Activated gamma-delta T cell treated with anti-CD3 and anti-CD28 coated beads, Interleukin-2, amount 50 U/mL, for 16 hours (primary cell): ENCODE data around the gene RASEF.

Source experiments
- DNase-seq: peaks from one replicate; pipeline ENCODE4 v3.0.0-alpha.2; 2020; ENCODE audit warnings: low read depth

Gene RASEF

DNA sequence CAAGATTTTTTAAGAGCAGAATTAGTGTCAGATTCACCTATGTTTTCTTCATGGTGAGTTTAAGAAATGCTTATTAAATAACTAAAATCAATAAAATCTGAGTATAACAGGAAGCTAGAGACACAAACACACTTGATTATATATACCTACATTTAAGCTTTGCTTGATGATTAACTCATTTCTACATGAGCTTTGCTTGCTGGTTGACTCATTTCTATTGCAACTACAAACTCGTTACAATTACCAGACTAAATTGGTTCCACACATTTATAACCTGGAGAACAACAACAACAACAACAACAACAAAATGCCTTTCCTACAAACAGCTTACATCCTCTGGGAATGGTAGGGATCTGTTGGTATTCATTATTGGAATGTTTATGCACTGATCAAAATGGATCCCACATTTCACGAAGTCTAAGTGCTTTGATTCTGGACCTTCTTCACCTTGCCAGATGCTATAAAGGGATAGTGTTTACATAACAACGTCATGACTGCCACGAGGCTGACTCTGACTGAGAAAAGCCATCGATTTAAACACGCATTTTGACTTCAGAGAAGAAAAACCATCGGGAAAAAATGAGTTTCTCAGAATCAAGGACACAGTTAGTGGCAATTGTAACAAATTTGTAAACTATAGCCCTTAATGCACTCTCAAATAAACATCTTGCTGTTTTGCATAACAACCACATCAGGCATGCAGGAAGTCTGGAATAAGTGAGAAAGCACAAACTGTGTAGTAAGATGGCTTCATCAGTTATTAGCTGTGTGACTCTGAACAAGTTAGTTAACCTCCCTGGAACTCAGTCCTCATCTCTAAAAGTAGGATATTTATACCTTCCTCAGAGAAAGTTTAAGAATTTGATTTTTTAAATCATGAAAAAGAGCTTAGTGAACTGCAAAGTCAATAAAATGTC, 49.8 kb downstream of the RASEF start:
- no peak for DNase-seq

DNA sequence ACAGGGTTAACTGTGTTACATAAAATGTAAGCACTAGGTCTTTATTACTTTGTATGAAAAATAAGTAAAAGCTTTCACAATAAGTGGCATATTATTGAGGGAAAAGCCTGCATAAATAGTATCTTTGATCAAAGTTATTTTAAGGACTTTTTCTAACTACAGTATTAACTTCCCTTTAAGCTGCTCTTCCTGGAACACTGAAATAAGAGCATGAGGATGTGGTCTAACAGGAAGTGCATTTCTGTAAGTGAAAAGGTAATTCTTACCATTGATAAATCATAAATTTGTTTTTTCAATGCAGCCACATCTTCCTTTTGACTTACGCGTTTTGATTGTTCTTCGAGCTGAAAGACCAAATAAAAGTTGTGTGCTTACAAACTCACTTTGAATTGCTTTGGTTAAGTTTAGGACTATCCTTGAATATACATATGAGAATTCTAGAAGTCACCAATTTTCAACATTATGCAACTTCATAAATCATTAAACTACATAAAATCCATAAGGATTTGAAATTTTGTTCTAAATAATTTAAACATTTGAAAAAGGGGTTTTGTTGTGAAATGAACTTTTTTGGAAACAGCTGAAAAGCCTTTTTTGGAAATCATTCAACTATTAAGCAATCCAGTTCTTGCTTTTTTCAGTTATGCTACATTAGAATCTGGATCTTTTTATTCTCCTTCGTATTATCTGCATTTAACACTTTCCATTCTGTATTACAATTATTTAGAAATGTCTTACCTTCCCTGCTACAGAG, 50.6 kb downstream of the RASEF start:
- no peak for DNase-seq

DNA sequence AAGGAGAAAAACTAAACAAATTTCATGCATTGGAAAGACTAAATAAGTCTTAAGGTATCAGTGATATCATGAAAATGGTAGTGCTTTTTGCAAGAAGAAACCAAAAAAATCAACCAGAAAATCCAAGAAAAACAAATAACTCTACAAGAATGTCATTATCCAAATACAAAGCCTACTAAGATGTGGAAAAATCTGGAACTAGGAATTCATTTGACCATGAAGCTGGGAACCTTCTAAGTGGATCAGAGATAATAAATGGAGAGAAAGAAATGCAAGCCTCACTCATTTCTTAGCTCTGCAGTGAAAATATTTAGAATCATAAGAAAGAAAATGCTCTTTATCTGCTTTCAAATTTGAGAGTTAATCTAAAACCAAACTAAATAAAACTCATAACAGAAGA, 51.3 kb downstream of the RASEF start:
- no peak for DNase-seq

DNA sequence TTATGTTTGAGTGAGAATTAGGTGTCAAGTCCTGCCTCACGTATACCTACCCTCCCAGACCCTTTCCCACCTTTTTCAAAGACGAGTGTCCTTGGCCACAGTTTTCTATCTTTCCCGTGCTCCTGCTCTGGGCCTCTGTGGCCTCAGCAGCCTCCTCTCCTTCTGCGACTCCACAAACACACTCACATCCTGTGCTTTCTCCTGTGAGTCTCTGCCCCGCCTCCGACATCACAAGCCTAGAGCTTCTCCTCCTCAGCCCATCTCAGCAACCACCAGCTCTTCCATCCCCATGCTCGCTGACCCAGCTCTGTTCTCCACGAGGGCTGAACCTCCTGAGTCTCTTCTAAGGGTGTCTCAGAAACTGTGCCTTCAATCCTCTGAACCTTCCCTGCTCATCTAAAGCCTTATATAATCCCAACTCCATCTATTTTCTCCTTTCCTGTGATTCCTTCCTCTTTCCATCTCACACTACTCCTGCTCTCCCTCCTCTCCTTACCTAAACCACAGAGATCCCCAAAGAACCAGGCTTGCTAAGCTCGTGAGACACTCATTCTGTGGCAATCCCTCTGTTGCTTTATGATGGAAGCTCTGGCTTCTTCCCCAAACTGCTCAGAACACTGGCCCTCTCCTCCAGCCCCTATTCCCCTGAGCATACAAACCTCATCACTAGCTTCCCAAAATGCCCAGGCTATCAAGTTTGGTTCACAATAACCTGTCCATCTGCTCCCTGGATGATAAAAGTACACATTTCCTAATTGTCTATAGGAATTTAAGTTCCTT, 55.2 kb downstream of the RASEF start:
- DNase-seq = no peak

DNA sequence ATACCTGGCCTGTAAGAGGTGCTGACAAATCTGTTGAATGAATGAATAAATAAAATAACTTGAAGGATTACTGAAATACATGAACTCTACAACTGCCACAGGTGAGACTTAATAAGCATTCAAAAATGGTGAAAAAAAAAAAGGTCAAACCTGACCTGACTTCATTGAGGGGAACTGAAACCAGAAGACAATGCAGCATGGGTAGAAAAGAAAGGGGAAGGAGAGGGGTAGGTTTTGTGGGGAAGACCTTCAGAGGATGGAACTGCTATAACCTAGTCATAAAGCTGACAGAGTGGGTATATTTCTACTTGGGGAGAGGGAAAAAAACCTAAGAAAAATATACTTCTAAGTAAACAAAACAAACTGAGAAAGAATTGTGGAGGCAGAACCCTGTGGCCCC, 56.6 kb downstream of the RASEF start:
- DNase-seq = no peak

DNA sequence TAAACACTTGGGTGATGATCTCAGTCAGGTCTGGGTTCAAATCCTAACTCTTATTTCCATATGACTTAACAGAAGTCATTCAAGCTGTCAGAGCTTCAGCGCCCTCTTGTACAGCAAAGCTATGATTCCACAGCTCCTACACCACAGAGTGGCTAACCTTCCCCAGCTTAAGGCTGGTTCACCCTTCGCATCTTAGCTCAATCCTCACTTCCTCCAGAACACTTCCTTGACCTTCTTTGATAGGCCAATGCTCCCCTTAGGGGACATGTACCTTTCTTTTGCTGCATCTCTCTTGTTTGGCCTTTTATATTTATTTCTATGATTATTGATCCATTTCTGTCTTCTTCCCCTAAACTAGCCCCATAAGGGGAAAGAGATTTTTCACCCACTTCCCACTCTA, 57.0 kb downstream of the RASEF start:
- no peak for DNase-seq

DNA sequence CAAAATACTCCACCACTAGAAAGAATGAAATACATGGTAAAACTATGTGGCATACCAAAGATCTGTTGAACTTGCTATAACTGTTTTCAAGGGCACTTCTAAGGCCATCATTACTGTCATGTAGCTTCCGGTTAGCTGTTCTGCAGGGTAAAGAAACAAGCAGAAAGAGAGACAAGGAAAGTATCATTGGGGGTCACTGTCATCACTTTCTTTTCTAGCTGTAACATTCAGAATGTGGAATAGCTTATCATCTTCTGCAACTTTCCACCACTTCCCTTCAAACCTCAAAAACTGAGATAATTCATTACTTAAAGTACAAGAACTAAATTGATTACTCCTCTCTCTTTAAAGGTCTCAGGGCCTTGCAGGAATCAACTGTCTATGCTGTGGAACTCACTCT, 57.6 kb downstream of the RASEF start:
- DNase-seq = no peak

DNA sequence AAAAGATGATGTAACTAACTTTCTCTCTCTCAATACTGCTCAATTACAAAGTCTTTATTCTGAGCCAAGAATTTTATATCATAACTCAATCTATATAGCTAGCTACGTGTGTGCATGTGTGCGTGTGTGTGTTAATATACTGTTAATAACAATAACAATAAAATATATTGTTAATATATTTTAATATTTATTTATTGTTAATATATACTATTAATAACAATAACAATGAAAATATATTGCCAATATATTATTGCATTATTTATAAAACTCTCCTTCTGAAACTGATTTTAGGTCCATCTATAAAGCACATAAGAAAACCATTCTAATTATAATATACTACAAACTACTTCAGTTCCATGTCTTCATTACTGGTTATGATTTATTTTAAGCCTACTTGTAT, 60.6 kb downstream of the RASEF start:
- DNase-seq = no peak

DNA sequence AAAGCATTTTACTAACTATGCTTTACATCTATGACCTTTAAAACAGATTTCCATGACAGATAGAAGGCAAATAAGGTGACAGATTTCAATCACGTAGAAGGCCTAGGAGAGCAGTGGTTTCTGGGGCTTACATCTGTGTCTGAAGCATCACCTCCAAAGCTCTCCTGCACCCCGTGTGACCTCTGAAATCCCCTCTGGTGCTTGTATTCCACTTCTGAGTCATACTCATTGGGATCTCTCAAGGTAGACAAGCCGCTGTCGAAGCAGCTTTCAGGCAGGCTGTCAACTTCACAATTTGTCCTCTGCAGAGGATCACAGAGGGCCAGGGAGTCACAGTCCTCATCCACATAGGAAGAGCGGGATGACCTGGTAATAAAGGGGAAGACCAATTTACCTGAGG, 62.2 kb downstream of the RASEF start:
- DNase-seq = no peak

DNA sequence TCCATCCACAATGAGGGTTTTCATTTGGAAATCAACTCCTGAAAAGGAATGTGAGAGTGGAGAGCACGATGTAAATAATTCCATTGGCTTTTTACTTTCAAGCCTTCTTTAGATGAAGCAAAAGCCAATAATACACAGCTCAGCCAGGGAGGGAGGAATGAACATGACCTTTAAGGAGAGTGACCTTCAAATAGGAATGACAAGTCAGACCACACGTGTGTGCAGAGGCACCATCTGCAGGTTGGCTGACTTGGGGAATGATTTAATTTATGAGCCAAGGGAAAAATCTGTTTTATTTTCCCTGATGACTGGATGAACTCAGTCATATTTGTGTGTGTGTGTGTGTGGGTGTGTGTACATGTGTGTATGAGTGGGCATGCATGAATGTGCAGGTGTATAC, 64.5 kb downstream of the RASEF start:
- DNase-seq = no peak

DNA sequence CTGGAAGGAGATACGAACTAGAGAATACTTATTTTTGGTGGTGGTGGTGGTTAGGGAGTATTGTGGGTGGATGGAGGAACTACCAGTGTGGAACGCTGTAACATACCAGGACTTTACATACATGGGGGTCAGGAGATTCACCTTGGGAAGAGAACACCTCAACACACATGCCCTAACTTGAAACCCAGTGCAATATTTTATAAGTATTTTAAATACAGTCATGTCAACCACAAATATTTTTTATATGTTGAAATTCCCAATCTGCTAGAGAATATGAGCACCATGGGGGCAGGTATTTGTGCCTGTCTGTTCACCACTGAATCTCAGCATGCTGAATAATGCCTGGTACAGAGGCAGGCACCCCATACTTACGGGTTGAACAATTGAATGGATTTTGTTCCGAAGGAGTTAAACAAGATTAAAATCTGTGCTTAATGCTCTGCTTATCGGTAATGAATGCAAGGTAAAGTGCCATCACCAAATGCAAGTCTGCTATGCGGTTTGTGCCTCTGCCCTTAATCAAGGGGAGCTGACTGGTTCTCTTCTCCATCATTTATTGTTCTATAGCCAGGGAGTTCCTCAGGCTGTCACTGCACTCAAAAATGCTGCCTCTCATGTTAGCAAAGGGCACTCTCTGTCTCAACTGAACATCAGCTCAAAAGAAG, 65.3 kb downstream of the RASEF start:
- no peak for DNase-seq

DNA sequence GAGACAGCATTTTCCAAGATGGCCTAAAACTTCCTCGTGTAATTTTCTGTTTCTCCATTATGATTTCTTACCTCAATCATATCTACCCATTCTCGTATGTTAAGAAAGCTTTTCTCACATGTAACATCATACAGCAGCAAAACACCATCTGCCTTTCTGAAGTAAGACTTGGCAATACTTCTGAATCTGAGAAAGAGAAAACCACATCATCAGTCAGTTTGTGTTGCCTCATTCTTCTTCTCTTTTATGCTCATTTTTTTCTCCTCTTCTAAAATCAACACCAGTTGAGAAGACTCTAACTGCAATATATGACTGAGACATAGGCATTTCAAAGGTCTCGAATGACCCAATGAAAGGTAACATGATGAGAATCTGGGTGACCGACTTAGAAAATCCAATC, 66.0 kb downstream of the RASEF start:
- no peak for DNase-seq

DNA sequence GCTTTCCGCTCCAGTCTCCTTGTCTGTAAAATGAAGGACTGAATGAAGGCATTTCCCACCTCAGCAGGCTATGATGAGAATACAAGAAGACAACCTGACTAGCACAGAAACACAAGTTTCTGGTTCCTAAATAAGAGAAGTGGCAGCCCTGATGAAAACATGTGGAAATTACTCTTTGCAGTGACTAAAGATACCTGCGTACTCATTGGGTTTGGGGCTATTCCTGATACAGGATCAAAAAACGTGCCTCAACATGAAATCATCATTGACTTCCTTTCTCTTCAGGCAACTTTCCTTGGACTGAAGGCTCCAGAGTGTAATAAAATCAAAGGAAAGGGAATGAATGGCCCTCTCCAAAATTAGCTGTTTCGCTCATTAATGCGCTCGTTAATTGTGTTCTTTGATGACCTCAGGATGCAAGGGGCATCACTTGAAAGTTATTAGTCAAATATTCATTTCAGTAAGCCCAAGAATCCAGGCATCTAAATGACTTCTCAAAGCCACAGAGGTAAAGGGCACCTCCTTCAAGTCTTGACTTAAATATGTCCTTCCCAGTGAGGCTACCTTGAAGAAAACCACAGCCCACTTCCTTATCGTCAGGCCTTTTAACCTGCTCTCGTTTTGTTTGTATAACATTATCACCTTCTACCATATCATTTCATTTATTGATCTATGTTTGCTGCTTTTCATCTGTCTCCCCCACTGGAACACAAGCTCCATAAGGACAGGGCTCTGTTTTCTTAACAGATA, 68.9 kb downstream of the RASEF start:
- no peak for DNase-seq

DNA sequence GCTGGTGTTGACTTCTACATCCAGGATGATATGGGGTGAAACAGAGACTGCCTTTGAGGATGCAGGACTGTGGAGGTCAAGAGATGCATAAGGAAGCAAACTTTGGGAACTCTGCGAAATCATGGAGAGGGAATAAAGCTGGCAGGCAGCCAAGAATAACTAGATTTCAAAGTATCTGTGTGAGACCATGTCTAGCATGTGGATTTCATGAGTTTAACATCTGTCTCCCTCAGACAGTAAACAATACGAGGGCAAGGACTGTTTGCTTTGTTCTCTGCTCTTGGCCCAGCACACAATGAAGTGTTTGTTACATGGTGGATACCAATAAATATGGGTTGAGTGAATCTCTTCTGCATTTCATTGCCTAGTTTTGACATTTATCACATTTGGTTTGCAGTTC, 71.3 kb downstream of the RASEF start:
- DNase-seq = no peak

DNA sequence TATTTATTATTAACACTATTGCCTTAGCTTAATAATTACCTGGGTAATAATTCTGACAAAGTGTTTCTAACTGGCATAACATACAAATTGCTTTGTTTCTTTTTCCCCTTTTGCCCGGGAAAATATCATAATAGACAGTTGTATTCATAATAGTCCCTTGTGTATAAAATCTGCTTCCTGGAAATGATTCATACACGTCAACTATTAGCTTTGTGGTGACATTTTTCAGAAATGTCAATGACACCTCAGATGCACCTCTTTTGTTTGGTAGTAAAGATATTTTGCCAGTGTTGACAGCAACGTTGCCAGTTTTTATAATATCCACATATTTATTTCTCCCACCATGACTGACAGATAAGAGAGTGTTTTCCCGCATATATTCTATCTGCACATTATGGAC, 73.0 kb downstream of the RASEF start:
- no peak for DNase-seq

DNA sequence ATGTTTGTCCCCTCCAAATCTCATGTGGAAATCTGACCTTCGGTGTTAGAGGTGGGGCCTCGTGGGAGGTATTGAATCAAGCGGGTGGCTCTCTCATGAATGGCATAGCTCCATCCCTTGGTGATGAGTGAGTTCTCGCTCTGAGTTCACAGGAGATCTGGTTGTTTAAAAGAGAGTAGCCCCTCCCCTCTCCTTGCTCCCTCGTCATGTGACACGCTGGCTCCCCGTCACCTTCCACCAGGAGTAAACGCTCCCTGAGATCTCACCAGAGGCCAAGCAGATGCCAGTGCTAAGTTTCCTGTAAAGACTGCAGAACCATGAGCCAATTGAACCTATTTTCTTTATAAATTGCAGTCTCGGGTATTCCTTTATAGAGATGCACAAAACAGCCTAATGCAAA, 74.5 kb downstream of the RASEF start:
- no peak for DNase-seq

DNA sequence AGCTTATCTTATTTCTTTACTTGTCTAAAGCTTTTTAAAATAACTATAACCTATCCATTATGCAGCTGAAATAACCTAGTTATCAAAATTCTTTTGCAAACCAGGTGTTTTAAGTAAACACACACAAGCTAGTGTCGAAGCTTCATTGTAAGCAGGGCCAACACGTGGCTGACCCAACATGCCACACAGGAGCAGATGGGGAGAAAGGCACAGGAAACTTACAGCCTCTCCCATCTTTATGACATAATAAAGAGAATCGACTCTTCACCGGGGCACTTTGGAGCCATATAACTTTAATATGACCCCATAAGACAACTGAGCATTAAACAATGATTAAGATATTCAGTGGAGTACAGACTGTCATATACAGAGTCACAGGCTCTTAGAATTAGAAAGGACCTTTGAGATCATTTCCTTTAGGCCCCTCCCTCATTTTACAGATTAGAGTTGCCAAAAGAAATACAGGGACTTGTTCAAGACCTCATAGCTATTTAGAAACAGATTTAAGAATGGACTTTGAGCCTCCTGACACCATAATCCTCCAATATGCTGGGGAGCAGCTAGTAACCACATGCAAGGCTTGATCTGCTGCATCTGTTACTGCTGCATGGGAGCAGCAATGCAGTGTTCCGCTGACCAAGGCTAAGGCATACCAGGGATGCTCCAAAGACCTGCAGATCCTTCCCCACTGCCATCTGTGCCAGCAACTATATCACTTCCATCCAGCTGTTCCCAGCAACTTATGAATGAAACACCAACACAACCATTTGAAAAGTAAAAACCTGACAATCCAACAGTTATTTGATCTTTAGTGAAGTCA, 75.4 kb downstream of the RASEF start:
- DNase-seq = no peak

DNA sequence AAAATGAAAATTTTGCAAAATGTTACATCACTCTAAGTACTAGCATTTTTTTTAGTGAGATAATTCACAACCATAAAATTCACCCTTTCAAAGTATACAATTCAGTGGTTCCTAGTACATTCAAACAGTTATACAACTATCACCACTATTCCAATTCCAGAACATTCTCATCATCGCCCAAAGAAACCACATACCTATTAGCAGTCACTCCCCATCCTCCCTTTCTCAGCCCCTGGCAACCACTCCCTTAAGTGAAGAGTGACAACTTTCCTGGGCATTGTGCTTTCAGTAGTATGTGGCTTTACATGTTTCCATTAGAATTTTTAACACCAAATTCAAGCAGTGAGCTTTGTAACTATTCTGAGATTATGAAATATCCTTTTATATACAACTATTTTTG, 81.4 kb downstream of the RASEF start:
- DNase-seq = no peak

DNA sequence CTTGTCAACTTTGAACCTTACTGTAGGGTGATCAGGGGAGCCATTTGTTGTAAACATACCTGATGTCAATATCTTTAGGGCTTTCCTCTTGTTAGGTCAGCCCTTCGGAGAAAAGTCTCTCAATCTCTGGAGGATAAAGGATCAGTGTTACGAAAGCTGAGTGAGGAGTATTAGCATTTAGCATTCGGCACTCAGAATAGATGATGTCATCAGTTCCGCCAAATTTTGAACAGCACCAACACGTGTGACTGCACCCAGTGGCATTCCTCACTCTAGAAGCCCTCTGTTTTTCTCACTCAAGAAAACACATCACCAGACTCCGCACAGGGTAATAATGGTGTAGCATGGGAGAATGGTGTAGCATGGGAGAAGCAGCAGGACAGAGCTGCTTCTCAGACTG, 87.8 kb downstream of the RASEF start:
- DNase-seq = no peak

DNA sequence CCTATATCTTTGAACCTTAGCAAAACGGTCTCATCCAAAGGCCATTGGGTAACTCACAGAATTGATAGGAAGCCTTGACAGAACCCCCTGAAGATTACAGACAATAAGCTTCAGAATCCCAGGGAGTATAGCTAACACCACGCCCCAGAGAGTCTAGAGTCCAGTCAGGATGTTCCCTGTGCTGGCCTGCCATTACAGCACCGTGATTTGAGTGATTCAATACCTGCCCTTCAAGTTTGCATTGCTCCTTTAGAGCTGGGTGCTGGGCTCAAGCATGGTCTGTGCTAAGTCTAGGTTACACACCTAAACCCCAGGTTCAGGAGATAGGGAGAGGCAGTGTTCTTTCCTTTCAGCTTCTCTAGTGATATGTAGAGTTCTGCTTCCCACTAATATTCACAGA, 90.5 kb downstream of the RASEF start:
- no peak for DNase-seq

DNA sequence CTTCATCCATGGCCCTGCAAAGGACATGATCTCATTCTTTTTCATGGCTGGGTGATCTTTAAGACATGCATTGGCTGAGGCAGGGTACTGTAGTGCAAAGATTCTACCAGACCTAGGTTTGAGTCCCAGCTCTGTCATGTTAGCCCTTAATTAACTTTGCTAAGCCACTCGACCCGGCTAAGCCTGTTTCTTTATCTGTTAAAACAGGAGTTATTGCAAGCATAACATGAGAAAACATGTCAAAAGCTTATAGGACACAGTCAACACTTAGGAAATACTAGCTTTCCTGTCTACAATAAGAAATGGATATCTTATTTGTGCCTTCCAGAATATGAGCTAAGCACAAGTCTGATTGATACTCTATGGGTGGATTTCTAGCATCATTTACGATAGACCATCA, 92.6 kb downstream of the RASEF start:
- DNase-seq = no peak
